Keratinocyte (primary cell): ENCODE measurements around the gene RAMP1. TPM values are rescaled to one million over a fixed set of nuclear protein-coding genes. Genes with fewer than 3 reads are reported as not detected.
A peak's percentile ranks its signal among the peaks of the same experiment; 100 is the strongest.

Source experiments
- DNase-seq: peaks from one replicate; pipeline ENCODE4 v3.0.0-alpha.2; 2011; ENCODE audit warnings: low read depth, missing footprints, low spot score
- FAIRE-seq: peaks from 2 replicates; lab custom pipeline; 2011; peaks lifted over from hg19 to GRCh38; lab: Jason Lieb, UNC
- H2AFZ ChIP-seq: 2 replicates; pipeline ENCODE4 v1.6.0; 2012; ENCODE audit warnings: low read length, control low read depth, inconsistent platforms; ENCODE audit not compliant: control insufficient read depth
- H3K27ac ChIP-seq: 2 replicates; pipeline ENCODE4 v1.5.1; 2011; ENCODE audit warnings: low read length; ENCODE audit not compliant: control insufficient read depth, insufficient read depth
- H3K27me3 ChIP-seq: 3 replicates; pipeline ENCODE4 v1.6.0; 2011; ENCODE audit warnings: low read length; ENCODE audit not compliant: control insufficient read depth, insufficient read depth; ENCODE audit errors: extremely low read depth
- H3K36me3 ChIP-seq, 2 experiments: 2 replicates in 1 of 2; 3 replicates in 1 of 2; pipeline ENCODE4 v1.5.1; 2011; ENCODE audit warnings: low read length in 2 of 2, mild to moderate bottlenecking in 1 of 2; ENCODE audit not compliant: control insufficient read depth in 2 of 2, insufficient read depth in 2 of 2; ENCODE audit errors: extremely low read depth in 1 of 2
- H3K4me1 ChIP-seq: 3 replicates; pipeline ENCODE4 v1.5.1; 2011; ENCODE audit warnings: low read length; ENCODE audit not compliant: control insufficient read depth, insufficient read depth; ENCODE audit errors: extremely low read depth
- H3K4me2 ChIP-seq: 3 replicates; pipeline ENCODE4 v1.6.0; 2011; ENCODE audit warnings: low read depth, low read length; ENCODE audit not compliant: control insufficient read depth, insufficient read depth; ENCODE audit errors: extremely low read depth
- H3K4me3 ChIP-seq, 3 experiments: fragments of 200-600 bp in 1 of 3; sonication (generic) in 1 of 3; 2 replicates in 2 of 3; 3 replicates in 1 of 3; pipeline ENCODE4 v1.5.1; 2011 to 2016; ENCODE audit warnings: low read length in 3 of 3, mild to moderate bottlenecking in 3 of 3, control low read depth in 2 of 3, inconsistent platforms in 1 of 3, low read depth in 1 of 3, mixed read lengths in 1 of 3, mixed run types in 1 of 3, moderate library complexity in 1 of 3; ENCODE audit not compliant: control insufficient read depth in 2 of 3, insufficient read depth in 2 of 3; ENCODE audit errors: extremely low read depth in 1 of 3
- H3K79me2 ChIP-seq: 2 replicates; pipeline ENCODE4 v1.6.0; 2012; ENCODE audit warnings: low read length; ENCODE audit not compliant: control insufficient read depth, insufficient read depth
- H3K9ac ChIP-seq: 3 replicates; pipeline ENCODE4 v1.6.0; 2011; ENCODE audit warnings: low read length; ENCODE audit not compliant: control insufficient read depth, insufficient read depth; ENCODE audit errors: extremely low read depth
- H3K9me1 ChIP-seq: 3 replicates; pipeline ENCODE4 v1.6.0; 2011; ENCODE audit warnings: low read length; ENCODE audit not compliant: control insufficient read depth, insufficient read depth; ENCODE audit errors: extremely low read depth
- H3K9me3 ChIP-seq: 2 replicates; pipeline ENCODE4 v1.5.1; 2012; ENCODE audit warnings: low read depth, low read length; ENCODE audit not compliant: control insufficient read depth
- H4K20me1 ChIP-seq: 3 replicates; pipeline ENCODE4 v1.6.0; 2011; ENCODE audit warnings: low read length; ENCODE audit not compliant: control insufficient read depth, insufficient read depth; ENCODE audit errors: extremely low read depth
- CTCF ChIP-seq, 3 experiments: IDR thresholded peaks in 1 of 3; conservative IDR thresholded peaks in 1 of 3; optimal IDR thresholded peaks in 1 of 3; 2 replicates in 2 of 3; 3 replicates in 1 of 3; pipeline versions ENCODE3 to v1.5.1; 2011; ENCODE audit warnings: low read length in 3 of 3, mild to moderate bottlenecking in 3 of 3, moderate library complexity in 2 of 3, control low read depth in 1 of 3, inconsistent platforms in 1 of 3; ENCODE audit not compliant: insufficient read depth in 2 of 3; ENCODE audit errors: extremely low read depth in 1 of 3
- EZH2 ChIP-seq: IDR thresholded peaks from one replicate; pipeline ENCODE4 v1.6.1; 2012; ENCODE audit warnings: inconsistent platforms, mild to moderate bottlenecking, low read length, moderate library complexity
- dilution Hi-C: fragments of 300-500 bp; cut with MboI; formaldehyde crosslinking; loops from one replicate; pipeline ENCODE4 v1.7.0; 2020; ENCODE audit warnings: low sequenced_read_pairs; ENCODE audit not compliant: extremely low pct_ligation_motif_present
- polyA plus RNA-seq, 5 experiments: library from polyadenylated mRNA; depleted of rRNA in 3 of 5; stranded (reverse) in 3 of 5; stranded (forward) in 1 of 5; unstranded in 1 of 5; fragments of >200 nt; gene quantifications; 1 replicate in 1 of 5; 2 replicates in 3 of 5; 3 replicates in 1 of 5; pipeline versions ENCODE4 v1.2.1 to v1.2.3, GENCODE V29; 2011 to 2012; ENCODE audit warnings: missing spikeins in 2 of 5, low read depth in 1 of 5, low replicate concordance in 1 of 5

RAMP1 gene
- polyA plus RNA-seq, 1 donor (not counting 4 experiments of a cell fraction or from before 2014, with no cell fraction given), result 0.69 TPM

GRCh38 chr2:237869343-237870102, 10.1 kb downstream of the RAMP1 start:
- Histone ChIP-seq H4K20me1 (no peaks in the 10 kb centered on the region), H3K4me1 (peaks cover 38% of the 10 kb centered on the region), H3K27ac (no peak overlapping the region), H3K36me3 (no peaks in the 10 kb centered on the region), H3K9me3 (no peaks in the 10 kb centered on the region), H3K9me1 (peaks cover 9% of the 10 kb centered on the region), H3K9ac (no peak overlapping the region), H2AFZ (no peak overlapping the region), H3K79me2 (no peaks in the 10 kb centered on the region), H3K4me3 (no peak overlapping the region), H3K4me2 (no peak overlapping the region), H3K27me3 (no peaks in the 10 kb centered on the region)
- FAIRE-seq (peak; percentile 48), DNase-seq (no peak)
- dilution Hi-C loops, result no loop called here
- no peak for TF ChIP-seq EZH2
- no peak for TF ChIP-seq CTCF (optimal IDR thresholded peaks at IDR 0.05 in 1 of 3, IDR thresholded peaks at IDR 0.05 in 1 of 3, conservative IDR thresholded peaks at IDR 0.05 in 1 of 3; ENCODE audit: extremely low read depth in 1 of 3, insufficient read depth in 2 of 3, low read length in 3 of 3)

DNA sequence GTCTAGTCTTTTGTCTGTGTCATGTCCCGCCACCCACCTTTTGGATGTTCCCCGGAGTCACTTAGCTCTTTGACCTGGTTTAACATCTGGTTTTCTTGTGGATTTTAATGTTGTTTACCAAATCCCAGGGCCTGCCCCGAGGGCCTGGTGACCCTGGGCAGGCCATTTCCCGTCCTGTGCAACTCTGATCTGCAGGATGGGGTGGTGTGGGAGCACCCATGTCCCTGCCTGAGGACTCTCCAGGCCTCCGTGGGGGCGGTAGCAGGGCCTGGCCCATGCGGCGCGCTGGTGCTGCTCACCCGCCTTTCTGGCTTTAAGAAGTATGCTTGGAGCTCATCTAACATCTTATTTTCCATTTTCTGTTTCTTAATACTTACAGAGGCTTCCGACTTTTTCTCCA, 10.7 kb downstream of the RAMP1 start:
- H3K27ac ChIP-seq, result no peak overlapping the region
- H3K36me3 ChIP-seq, result no peaks in the 10 kb centered on the region
- no peak for DNase-seq
- H3K4me1 ChIP-seq, result peaks cover 39% of the 10 kb centered on the region
- dilution Hi-C loops, result no loop called here
- no peaks in the 10 kb centered on the region for H3K9me3 ChIP-seq
- no peak overlapping the region for H3K4me3 ChIP-seq
- no peak for FAIRE-seq
- no peaks in the 10 kb centered on the region for H3K27me3 ChIP-seq
- H3K9ac ChIP-seq, result no peak overlapping the region
- no peaks in the 10 kb centered on the region for H3K79me2 ChIP-seq
- no peak overlapping the region for H3K4me2 ChIP-seq
- H4K20me1 ChIP-seq, result no peaks in the 10 kb centered on the region
- TF ChIP-seq EZH2, result no peak
- TF ChIP-seq CTCF (optimal IDR thresholded peaks at IDR 0.05 in 1 of 3, IDR thresholded peaks at IDR 0.05 in 1 of 3, conservative IDR thresholded peaks at IDR 0.05 in 1 of 3; ENCODE audit: extremely low read depth in 1 of 3, insufficient read depth in 2 of 3, low read length in 3 of 3), result no peak
- H2AFZ ChIP-seq, result no peak overlapping the region
- H3K9me1 ChIP-seq, result peaks cover 9% of the 10 kb centered on the region
